GM21529 (cell line): ENCODE results near the gene ANKRD13B.
"Not testable (repeated sequence)": the region's sequence is repeated elsewhere in the genome, so short reads cannot be mapped to it uniquely, and the experiment has no call there.

ENCODE experiments used
- ATAC-seq: cut with Tn5 transposase; IDR thresholded peaks from one replicate; pipeline ENCODE4 v1.9.1; 2021; ENCODE audit not compliant: unreplicated experiment

ANKRD13B gene

GRCh38 chr17:29592850-29593551, at the start of gene ANKRD13B:
TSS of gene ANKRD13B (plus strand) at chr17:29593132. CDS start at chr17:29593622, 490 bp downstream.
- ATAC-seq: no peak

DNA sequence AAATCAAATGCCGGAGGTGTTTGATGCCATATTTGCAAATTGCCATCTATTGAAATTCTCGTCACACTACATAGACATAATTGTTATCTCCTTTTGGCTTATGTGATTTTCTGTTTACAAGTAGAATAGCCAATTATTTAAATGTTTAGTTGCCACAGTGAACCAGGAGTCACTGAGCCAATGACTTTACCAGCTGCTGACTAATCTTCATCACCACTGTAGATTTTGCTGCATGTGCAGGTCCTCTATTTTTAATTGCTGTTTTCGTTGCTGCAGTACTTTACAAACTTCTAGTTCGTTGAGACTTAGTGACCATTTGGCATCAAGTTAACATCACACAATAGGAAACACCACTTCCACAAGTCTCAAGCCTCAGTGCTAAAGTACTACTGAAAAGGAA, 48.9 kb upstream of the ANKRD13B start:
- no peak for ATAC-seq

DNA sequence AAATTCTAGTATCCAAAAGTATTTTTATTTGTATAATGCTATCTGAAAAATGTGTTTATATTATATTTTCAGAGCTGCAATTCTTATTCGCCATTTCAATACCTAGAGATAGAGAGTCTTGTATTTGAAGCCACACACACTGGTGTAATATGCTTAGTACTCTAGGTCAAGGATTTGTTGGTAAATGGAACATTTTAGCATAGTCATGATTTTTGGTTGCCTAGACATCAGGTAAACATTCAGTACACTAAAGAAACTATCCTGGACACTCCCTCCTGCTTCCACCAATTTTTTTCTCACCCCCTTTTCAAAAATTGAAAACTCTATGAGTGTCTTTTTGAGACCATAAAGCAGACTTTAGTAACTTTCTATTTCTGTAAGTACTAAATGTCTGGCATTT, 46.8 kb upstream of the ANKRD13B start:
- no peak for ATAC-seq

GRCh38 chr17:29546830-29547229, 46.1 kb upstream of the ANKRD13B start:
- ATAC-seq: no peak

GRCh38 chr17:29549177-29549923, 43.6 kb upstream of the ANKRD13B start:
- no peak for ATAC-seq

- ATAC-seq: no peak
Observed at GRCh38 chr17:29555840-29556239, 37.1 kb upstream of the ANKRD13B start.

- ATAC-seq: no peak
Observed at GRCh38 chr17:29557085-29557738, 35.7 kb upstream of the ANKRD13B start.

DNA sequence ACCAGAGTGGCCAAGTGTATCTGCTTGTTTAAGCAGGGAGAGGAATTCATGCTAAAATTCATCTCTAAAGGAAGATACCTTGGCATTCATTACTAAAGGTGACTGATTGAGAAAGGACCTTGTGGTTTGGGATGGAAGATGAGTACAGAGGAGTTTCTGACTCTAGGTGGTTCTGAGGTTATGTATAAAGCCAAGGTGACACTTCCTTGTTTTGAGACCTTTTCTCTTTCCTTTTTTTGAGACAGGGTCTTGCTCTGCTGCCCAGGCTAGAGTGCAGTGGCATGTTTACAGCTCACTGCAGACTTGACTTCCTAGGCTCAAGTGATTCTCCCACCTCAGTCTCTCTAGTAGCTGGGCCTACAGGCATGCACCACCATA, 35.2 kb upstream of the ANKRD13B start:
- no peak for ATAC-seq

- ATAC-seq: not testable (repeated sequence)
Observed at GRCh38 chr17:29558139-29558538, 34.8 kb upstream of the ANKRD13B start.

GRCh38 chr17:29559640-29560039, 33.3 kb upstream of the ANKRD13B start:
- ATAC-seq: no peak

- ATAC-seq: no peak
Observed at GRCh38 chr17:29560316-29560715, 32.6 kb upstream of the ANKRD13B start.

DNA sequence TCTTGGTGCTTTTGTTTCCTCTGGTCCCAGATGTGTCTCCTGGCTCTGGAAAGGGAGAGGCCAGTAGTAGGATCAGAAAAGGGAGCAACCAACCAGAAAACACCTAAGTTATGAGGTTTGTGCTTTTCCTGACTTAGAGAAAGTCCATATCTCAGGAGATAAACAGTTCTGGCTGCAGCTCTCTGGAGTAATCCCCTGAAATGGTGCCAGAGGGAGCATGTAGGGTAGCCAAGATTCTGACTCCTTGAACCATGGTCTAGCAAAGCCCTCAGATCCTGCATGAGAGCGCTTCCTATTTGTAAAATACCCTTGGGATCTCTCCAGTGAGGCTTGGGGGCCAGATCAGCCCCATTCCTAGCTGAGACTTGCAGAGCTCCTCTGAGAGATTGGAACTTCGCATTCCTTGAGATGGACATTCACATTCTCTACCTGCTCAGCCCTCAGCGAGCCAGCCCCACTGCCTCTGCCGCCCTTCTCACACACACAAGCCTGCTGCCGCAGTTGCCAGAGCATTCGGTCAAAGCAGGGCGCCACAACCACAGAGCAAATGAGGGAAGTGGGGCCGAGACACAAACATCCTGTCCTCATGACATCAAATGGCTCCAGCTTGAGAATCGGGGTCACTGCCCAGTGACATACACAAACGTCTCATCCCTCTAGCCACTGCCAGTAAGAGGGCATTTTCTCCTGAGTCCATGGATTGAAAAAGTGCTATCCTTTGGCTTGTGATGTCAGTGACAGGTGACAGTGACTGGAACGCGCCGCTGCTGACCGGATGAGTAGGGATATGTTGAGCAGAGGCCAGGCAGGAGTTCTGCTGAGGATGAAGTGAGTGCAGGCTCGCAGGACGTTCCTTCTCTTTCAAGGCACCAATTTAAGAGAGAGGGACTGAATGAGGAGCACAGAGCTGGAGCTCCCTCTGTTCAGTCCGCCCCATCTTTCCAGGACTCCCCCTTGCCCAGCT, 31.1 kb upstream of the ANKRD13B start:
- ATAC-seq: no peak

GRCh38 chr17:29562615-29563014, 30.3 kb upstream of the ANKRD13B start:
- no peak for ATAC-seq

- ATAC-seq: no peak
Observed at GRCh38 chr17:29563816-29564215, 29.1 kb upstream of the ANKRD13B start.

GRCh38 chr17:29565643-29566472, 27.1 kb upstream of the ANKRD13B start:
- peak; percentile 14 for ATAC-seq

DNA sequence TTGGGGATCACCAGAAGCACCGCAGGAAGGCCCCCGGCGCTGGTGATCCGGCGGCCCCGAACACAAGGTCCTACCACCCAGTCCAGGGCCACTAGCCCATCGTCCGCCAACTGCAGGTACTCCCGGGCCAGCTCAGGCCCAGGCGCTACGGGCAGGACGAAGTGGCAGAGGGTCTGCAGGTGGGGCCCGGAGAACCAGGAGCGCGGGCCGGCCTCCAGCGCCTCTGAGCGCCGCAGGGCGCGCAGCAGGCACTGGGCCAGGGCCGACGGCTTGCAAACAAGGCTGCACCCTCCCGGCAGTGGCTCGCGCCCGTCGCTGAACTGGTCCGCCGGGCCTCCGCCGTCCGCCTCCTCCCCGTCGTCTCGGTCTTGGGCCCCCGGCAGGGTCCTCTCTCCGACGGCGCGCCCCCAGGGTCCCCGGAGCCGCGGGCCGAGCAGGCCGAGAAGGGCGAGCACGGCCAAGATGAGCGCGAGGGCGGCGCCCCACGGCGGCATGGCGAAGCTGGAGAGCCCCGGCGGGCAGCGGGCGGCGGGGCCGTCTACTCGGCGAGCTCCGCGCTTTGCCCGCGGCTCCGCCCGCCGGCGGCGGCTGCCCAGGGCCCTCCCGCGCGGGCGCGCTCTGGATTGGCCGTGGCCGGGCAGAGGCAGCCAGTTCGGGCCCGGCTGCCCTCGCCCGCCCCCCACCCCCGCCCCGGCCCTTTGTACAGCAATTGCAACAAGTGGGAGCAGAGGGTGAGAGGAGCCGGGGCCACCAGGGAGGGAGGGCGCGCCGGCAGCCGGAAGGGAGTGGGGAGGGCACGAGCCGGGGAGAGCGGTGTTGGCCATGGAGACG, 26.2 kb upstream of the ANKRD13B start, which contains the start of gene ABHD15:
Gene ABHD15 (minus strand): TSS at position 565 of the 831 bp plus-strand sequence. CDS start 71 bp downstream, at position 494.
- peak; percentile 21 for ATAC-seq

DNA sequence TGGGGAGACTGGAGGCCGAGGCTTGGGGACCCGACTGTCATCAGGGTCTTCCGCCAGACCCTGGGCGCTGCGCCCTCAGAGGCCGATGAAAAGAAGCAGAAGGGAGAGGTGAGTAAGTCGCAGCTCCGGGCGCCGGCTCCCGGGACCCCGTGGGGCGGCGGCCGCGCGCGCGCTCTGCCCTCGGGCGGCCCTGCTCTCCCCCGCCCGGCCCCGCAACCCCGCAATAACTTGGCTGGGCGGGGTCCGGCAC, 25.7 kb upstream of the ANKRD13B start:
- peak; percentile 8 for ATAC-seq

DNA sequence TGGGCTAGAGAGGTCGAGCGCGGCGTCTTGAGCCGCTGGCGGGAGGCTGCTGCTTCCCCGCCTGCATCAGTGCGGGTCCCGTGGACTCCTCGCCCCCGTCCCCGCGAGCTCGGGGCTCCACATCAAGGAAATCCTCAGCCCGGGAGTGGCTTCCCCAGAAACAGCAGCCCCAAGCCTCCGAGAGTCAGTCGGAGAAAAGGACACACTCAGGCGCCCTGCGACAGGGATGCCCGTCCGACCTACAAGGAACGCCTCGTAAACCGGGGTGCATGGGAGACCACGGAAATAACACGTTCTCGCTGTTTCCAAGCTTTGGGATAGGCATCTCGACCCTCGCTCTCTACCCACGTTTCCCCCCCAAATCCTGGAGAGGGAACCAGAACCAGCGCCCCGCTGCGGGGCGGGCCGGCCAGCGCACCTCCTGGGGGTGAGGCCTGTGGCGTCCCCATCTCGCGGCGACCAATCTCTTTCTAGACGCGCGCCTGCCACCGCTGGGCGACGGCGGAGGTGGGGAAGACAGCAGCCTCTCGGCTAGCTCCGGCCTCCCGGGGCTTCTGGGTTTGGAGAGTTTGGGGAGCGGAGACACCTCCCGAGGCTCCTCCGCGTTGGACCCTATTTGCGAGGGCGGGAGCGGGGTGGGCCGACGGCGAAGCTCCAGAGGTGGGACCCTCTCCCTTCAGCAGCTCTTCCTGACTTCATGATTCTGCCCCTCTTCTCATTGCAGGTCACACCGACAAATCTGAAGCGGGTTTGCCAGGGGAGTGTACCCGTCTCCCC, 25.2 kb upstream of the ANKRD13B start:
- ATAC-seq: peak; percentile 44
